ENCODE measurements around the gene NOX4.

DNA sequence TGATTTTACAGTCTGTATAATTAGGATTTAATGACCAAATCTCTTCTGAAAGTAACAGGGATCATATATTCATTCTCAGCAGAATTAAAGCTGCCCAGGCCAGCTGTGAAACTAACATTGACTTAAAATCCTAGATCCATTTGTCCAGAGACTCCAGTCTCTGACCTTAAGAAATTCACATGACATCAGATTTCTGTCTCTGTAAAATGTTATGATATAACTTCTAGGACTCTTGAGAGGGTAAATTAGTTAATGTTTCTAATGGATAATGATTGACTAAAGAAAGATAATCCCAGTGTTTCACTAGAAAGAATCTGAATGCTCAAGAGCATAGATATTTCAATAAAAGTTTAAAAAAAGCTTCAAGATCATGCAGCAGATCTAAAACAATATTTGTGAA is 6.3 kb downstream of the NOX4 start:
- TF ChIP-seq, protein P1, sequence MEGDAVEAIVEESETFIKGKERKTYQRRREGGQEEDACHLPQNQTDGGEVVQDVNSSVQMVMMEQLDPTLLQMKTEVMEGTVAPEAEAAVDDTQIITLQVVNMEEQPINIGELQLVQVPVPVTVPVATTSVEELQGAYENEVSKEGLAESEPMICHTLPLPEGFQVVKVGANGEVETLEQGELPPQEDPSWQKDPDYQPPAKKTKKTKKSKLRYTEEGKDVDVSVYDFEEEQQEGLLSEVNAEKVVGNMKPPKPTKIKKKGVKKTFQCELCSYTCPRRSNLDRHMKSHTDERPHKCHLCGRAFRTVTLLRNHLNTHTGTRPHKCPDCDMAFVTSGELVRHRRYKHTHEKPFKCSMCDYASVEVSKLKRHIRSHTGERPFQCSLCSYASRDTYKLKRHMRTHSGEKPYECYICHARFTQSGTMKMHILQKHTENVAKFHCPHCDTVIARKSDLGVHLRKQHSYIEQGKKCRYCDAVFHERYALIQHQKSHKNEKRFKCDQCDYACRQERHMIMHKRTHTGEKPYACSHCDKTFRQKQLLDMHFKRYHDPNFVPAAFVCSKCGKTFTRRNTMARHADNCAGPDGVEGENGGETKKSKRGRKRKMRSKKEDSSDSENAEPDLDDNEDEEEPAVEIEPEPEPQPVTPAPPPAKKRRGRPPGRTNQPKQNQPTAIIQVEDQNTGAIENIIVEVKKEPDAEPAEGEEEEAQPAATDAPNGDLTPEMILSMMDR (IDR thresholded peaks at IDR 0.05; ENCODE audit: low read depth, low read length) = no peak
- TF ChIP-seq EZH2phosphoT487 (IDR thresholded peaks at IDR 0.05; ENCODE audit: low read depth) = no peak

All from OCI-LY3 (cell line).